22Rv1 (cell line): Measurements from ENCODE around the gene COX14.

Experiments
- CTCF ChIP-seq: fragments of 450-650 bp; IDR thresholded peaks from 2 replicates; pipeline ENCODE4 v1.5.1; 2017; ENCODE audit warnings: mild to moderate bottlenecking
- ZFX ChIP-seq: fragments of 450-650 bp; IDR thresholded peaks from 2 replicates; pipeline ENCODE4 v1.6.1; 2017; ENCODE audit warnings: antibody characterized with exemption, borderline replicate concordance

GRCh38 chr12:50101663-50102062 is 10.4 kb upstream of the COX14 start:
- TF ChIP-seq CTCF, result peak; percentile 50
- no peak for TF ChIP-seq ZFX
